NCI-H2171 treated with DMSO at 0.1 percent for 48 hours (cell line): Measurements from ENCODE around the gene RASSF9.

Experiments
- DNase-seq: peaks from one replicate; lab custom pipeline; 2025; lab: John Stamatoyannopoulos, UW

The RASSF9 gene

DNA sequence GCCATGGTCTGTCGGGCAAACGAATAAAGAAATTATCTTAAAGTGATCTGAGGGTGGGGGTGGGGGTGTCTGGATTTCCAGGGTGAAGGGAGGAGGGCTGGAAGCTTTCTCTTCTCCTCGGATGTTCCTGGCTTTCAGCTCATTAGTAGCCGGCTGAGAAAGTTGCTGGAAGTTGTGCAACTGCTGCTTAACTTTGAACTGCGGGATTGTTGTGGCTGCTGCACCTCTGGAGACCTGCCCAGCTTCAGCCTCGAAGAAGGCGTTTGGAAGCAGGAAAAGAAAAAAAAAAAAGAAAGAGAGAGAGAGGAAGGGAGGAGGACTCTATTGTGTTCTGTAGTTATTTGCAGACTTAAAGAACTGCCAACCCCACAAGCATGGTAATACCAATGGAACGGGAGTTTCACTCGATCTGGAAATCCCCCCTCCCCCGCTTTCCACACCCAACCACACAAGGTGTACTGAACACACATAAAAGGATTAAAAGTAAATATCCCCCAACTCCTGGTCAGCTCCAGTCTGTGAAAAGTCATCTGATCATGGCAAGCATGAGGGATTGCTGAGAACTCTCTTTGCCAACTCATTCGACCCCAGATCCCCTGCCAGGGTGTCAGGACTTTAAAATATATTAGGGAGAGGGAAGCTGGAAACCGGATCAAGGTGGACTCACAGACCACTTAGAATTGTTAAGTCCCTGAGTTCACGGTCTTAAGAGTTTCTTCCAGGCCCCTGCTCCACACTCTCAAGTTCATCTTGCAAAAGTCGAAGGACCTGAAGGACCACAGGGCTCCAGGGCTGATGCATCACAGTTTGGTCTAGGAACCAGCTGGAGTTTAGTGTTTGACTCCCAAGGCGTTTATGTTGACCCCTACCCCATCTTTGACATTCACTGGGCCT lies at the start of gene RASSF9:
Gene RASSF9, minus strand, starts transcription at position 213 of the 894 bp plus-strand sequence. Its CDS starts 208 bp downstream, at position 5.
- DNase-seq = no peak

DNA sequence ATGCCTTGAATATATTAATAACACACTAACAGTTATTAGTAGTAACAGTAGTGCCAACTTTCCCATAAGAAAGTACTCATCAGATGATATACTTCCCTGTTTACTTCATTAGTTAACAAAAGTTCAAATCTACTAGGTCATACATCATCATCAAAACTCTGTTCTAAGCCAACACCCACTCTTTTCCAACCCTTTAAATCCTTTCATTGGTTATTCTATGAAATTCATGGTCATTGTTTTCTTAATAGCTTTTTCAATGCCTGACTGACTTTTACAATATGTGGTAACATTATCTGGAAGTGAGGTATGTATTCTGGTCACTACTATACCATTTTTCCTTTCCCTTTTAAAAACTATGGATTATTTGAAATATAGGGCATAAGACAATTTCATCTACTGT lies 47.6 kb upstream of the RASSF9 start:
- DNase-seq = no peak

DNA sequence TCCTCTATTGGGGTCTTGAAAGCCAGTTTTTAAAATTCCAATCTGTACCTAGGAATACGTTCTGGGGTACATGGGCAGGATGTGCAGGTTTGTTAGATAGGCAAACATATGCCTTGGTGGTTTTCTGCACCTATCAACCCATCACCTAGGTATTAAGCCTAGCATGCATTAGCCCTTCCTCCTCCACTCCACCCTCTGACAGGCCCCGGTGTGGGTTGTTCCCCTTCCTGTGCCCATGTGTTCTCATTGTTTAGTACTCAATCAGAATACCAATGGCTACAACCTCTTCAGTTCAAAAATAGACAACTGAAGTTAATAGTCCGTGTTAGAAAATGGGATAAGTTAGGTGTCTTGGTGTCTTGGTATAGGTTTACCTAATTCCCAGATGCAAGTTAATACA lies 41.2 kb upstream of the RASSF9 start:
- DNase-seq = no peak

DNA sequence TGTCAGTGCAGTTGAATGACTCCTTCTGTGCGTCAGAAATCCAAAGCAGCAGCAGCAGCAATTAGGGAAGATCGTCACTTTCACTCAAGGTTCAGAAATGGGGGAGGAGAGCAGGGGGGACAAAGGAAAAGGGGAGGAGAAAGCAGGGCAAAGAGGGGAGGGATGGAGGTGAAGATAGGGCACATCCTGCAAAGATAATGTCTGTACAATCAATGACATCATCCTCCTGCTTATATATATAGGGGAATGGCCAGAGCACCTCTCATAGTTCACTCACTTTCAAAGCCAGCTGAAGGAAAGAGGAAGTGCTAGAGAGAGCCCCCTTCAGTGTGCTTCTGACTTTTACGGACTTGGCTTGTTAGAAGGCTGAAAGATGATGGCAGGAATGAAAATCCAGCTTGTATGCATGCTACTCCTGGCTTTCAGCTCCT lies 37.8 kb upstream of the RASSF9 start, which contains the start of gene NTS:
Gene NTS, plus strand, starts transcription at position 265 of the 431 bp plus-strand sequence. Its CDS starts 109 bp downstream, at position 374.
- DNase-seq = no peak

DNA sequence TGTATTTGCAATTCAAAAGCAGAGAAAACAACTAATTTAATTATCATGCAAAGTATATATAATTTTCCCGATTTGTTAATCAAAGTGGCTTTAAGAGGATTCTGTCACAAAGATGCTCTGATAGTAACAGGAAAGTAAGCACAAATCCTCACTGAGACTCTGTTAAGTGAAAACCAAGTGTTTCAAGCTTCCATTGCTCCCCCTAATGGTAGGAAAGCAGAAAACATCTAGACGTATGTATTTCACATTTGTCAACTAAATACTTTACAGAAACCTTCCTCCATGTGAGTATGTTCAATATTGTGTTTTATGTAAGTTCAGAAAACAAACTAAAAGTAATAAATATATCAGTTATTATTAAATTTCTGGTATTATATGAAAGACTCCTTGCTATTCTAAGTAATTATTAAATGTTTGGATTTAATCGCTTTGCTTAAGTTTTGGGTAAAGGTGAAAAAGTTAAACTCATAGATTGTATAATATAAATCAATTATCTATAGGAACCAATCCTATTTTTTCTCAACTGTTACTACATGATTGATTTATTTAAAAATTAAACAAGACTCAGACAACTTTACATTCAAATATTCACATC lies 36.4 kb upstream of the RASSF9 start:
- DNase-seq = peak; percentile 39

DNA sequence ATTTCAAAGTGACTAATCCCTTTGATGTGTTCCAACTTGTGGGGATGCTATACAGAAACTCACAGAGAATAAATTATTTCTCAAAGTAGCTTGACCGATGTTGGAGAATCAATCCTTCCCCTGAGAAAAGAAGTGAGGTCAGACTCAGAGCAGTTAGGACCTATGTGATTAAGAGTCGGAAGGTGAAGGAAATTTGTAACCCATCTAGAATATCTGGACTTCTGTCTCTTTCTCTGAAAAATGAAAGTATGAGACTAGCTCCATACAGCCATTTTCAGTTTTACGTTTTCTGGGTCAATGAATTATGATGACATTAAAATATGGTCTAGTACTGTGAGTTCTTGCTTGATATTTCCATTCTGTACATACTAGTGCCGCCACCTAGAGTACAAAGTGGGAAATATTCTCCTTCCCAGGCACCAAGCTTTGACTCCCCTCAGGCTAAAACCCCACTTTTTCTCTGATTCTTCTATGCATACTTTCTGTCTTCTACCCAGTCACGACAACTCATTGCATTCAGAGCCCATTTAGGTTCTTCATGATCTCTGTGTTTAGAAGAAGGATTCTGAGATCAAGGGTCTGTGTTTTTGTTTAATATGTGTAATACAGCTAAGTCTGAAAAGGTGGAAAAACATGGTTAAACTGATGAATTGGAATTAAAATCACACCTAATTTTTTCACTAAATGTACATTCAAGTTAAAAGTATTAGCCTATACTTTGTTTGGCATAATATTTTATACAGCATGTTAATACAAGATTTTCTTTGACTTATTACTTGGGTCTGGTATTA lies 31.0 kb upstream of the RASSF9 start:
- peak; percentile 40 for DNase-seq

DNA sequence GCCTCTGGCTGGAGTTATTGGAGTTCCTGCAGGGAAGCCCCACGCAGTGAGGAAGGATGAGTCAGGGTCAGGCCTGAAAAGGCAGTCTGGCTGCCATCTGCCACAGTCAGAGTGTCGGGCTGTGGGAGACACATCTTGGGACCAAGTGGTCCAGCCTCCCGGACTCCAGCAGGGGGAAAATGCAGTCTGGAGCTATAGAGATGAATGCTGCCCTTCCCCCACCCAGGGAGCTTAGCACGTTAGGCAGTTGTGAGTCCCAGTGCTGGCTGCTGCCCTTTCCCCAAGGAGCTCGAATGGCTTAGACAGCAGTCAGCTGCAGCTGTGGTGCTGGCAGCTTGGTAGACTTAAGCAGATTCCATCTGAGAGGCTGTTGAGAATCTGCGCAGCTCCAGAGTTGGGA lies 29.7 kb upstream of the RASSF9 start:
- DNase-seq = no peak

DNA sequence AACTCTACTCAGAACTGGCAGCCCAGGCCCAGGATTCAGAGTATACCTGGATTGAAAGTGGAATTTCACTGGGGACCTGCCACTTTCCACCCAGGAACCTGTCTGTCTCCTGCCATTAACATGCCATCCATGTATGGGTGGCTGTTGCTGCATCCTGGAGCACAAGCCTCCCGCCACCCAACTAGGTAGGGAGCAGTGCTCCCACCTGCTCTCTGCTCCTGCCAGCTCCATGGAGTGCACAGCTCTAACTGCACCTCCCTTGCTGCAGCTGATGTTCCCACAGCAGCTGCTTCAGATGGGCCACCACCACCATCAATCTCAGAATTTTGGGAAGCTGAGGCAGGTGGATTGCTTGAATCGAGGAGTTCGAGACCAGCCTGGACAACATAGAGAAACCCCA lies 20.8 kb upstream of the RASSF9 start:
- no peak for DNase-seq

DNA sequence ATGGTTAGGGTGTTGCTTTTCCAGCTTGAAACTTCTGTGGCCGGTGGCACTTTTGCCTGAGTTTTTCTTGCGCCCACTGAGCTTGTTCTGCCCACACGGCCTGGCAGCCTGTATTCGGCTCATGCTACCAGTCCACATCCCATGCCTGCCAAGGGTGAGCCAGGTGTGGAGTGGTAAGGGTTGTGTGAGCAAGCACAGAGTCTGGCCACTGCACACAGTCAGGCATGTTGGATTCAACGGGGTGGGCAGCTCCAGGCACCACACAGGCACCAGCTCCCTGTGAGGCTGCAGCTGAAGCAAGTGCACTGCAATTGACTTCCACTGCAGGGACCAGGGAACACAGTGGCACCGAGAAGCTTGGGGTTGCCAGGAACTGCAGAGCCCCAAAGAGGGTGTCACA lies 19.1 kb upstream of the RASSF9 start:
- no peak for DNase-seq

DNA sequence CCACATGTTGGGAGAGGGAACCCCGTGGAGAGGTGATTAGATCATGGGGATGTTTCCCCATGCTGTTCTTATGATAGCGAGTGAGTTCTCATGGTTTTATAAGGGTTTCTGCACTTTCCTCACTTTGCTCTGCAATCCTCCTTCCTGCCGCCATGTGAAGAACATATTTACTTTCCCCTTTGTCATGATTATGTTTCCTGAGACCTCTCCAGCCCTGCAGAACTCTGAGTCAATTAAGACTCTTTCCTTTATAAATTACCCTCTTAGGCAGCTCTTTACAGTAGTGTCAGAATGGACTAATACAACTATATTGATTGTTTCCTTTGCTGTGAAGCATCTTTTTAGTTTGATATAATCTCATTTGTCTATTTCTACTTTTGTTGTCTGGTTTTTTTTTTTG lies 13.1 kb upstream of the RASSF9 start:
- no peak for DNase-seq

DNA sequence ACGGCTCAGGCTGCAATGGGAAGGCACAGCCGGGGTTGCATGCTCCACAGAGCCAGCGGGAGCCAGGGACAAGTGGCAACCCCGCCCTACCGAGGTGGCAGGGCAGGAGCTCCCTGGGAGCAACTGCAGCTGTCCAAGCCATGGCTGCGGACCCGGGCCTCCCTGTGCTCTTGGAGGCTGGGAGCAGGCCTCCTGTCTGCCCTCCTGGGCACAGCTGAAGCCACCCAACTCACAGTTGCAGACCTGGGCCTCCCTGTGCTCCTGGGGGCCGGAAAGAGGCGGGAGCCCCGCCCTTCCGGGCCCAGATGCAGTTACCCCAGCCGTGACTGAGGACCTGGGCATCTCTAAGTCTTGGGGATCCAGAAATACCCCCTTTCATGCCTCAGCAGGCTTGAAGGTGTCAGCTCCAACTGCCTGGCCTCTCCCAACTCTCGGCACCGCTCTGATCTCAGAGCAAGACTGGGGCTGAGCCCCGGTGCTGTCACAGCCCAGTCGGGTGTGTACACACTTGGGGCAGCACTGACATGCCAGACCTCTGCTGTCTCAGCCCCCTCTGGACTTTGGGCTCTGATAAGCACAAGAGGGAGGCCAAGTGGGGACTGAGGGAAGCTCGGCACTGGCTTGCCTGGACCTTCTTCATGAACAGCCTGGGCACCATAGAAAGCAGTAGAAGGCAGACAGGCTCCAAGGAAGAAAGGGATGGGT lies 7.5 kb upstream of the RASSF9 start:
- DNase-seq = no peak

DNA sequence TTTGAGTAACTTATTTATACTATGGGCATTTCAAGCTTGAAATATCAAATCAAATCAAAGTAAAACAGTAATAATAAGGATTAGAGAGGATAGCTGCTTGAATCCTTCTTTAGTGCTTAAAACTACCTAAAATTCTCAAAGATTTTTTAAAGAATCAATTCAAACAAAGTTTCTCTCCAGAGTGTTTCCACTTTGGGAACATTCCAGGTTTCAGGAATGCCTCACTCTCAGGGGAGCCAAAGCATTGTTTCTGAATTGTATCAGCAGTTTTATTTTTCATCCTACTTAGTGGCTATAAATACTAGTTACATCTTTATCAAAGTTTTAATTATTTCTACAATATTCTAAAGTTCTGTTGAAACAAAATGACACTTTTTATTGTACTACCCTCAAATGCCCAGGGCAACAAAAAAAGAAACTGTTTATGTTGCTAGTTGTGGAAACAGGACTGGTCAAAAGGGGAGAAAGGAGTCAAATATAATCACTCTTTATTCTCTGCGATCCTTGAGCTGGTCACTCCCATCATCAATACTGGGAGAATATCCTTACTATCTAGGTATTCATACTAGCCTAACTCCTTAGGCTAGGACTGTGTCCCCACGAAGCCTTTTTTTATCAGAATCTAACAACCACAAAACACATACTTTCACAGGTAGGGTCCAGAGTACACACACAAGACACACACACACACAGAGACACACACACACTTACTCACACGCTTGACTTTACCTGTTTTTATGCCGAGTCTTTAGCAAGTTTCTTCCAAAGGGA lies 598 bp downstream of the RASSF9 start:
- no peak for DNase-seq

DNA sequence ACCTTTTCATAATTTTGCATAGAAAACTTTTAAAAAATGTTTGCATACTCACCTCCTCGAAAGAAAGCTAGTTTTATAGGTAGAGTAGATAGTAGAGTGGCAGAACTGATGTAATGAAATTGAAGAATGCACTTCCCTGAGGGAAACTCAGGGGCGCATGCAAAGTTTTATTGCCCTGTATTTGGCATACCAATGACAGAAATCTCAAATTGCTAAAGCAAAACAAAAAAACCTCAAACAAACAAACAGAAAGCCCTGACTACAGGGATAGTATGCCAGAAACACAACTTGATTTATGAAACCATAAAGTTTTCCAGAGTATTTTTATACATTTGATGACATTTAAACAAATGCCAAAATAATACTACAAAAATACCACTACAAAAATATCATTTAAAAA lies 1.8 kb downstream of the RASSF9 start:
- DNase-seq = no peak

DNA sequence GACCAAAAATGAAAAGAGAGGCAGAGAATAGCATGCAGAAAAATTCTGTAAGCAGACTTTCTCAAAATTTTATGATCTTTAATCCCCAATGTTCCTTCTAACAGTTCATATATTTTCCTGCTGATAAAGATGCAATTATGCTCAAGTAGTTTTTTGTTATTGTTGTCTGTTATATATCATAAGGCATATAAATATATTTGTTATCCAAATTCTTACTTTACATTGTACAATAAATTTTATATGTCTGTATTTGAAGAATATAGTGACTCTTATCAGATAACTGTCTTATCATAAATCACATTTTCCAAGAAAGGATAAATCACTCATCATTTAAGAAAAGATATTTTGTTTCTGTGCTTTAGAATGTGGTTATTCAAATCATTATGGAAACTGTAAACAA lies 2.6 kb downstream of the RASSF9 start:
- DNase-seq = no peak

DNA sequence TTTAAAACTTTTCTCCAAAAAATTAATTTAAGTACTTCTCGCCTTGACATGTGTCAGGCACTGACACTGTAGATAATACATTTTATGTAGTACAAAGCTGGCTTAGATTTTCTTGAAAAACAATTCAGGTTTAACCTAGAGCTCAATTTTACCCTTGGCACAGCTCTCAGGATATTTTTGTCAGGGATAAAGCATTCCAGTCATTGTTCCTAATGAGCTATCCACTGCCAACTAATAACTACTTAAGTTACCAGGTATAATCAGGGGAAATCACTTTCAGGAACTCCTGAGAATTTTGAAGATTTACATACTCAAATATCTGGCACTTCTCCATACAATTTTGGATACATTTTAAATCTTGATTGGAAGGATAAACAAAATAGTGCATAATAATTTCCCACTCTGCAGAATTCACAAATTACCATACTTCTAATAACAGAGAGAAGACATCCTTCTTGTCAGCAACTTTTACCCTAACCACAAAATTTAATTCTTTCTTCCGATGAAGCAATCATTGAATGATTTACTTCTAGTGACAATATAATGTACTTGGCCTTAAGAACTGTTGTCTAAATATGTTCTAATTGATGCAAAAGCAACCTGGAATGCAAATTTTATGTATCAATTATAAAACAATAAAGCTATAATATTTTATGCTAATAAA lies 4.8 kb downstream of the RASSF9 start:
- DNase-seq = no peak

DNA sequence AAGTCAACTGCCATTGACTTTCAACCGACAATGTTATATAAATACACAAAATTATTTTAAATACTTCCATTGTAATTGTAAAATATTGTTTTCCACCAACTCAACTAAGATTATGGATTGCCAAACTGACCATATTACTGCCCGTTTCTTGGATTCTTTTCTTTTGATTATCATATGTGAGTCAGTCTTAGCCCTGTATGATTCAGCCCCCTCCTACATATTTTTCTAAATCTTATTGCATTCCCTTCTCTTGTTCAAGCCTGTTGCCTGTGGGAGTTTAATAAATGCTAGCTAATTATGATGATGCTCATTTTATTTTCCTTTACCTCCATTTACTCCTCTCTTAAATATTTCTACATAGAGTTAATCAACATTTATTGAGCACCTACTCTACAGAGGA lies 6.8 kb downstream of the RASSF9 start:
- no peak for DNase-seq

DNA sequence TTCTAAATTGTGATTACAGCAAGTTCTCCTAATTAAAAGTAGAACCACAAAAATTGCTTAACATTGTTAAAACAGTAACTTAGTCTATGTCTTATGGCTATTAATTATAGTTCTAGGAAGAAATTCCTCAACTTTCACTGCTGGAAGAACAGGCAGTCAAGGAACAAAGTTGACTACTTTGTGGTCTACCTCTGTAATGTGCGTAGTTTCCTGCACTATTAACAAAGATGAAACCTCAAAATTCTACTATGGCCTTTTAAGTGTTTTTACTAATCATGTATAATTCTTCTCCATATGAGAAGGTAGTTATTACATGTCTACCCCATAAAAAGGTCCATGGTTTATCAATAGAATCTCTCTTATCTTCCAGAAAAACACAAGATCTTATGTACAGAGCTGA lies 7.6 kb downstream of the RASSF9 start:
- DNase-seq = no peak

DNA sequence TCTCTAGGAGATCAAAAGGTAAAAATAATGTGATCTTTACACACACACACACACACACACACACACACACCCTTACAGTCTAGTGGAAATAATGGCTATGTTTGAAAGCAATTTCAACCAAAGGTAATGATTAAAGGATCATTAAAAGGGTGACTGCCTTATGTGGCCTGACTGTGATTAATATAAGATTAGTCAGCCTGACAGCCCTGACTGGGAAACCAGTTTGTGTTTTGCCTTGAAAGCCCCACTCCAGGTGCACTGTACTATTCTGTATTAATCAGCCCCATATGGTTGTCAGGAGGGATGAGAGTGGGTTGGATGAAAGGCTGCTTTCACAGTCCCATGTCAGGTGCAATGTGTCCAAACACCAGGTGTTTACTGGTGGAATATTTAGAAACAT lies 10.5 kb downstream of the RASSF9 start:
- peak; percentile 57 for DNase-seq

DNA sequence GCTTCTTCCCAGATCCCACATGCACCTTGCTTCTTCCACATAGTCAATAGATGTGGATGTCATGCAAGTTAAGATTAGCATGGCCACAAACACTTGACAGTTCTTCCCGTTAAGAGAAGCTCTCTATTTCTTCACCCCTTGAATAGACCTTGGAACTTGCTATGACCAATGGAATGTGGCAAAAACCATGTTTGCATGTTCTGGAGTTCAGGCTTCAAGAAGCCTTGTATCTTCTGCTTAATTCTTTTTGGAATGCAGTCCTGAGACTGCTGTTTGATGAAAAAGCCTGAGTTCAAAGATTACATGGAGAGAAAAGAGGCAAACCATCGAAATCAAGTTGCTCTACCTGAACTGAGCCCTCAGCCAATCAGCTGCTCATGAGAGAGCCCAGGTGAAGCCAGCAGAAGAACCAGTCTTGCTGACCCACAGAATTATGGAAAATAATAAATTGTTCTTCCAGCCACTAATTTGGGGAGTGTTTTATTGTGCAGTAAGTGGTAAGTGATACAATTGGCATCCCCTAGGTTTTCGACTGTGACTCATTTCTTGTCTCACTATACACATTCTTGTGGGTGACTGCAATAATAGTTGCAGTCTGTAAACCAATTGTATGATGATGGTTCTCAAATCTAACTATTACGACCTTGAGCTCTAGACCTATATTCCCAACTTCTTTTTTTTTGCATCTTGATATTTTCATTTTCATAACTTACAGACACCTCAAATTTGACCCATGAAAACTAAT lies 12.6 kb downstream of the RASSF9 start:
- no peak for DNase-seq

DNA sequence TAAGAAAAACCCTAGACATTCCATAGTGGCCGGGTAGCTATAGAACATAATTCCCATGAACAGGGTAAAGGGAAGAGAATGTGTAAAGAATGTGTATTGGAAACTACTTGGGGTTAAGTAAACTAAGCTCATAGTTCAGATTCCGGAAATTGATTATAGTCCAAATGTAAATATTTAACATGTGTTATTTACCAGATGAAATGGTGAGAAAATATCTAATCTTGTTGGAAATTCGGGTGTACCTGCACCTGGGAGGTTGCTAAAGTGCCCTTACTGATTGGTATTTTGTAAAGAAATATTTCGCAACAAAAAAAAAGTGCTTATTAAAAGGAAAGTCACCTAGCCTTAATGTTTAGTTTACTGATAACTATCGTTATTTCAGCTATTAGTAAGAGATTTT lies 14.4 kb downstream of the RASSF9 start:
- DNase-seq = no peak
